ENCODE data around the gene TIMM17A. TPM values are rescaled to one million over a fixed set of nuclear protein-coding genes. Genes with fewer than 3 reads are reported as not detected.
A peak's percentile ranks its signal among the peaks of the same experiment; 100 is the strongest.
"Not testable (repeated sequence)": the region's sequence is repeated elsewhere in the genome, so short reads cannot be mapped to it uniquely, and the experiment has no call there.

Gene TIMM17A
- total and polyA plus RNA-seq, 4 donors = 29.2 to 77.4 (median 41.6) TPM

- Histone ChIP-seq H3K9me3 (ENCODE audit: control insufficient read depth, low read length) (no peaks in the 10 kb centered on the region), H3K27me3 (ENCODE audit: control insufficient read depth in 1 of 2, insufficient read depth in 2 of 2, low read length in 1 of 2) (no peaks in the 10 kb centered on the region), H3K4me1 (ENCODE audit: control insufficient read depth in 1 of 2, insufficient read depth in 2 of 2, low read length in 2 of 2) (peaks cover 4 to 13% of the 10 kb centered on the region in 2 donors), H3K27ac (ENCODE audit: low read depth in 1 of 2, low read length in 2 of 2) (peak overlapping the region in 1 of 2 donors; percentile 93), H3K4me3 (ENCODE audit: low read length in 2 of 2) (peak overlapping the region in 1 of 2 donors; percentile 1), H3K36me3 (ENCODE audit: control insufficient read depth in 1 of 2, insufficient read depth in 2 of 2, low read length in 1 of 2) (peaks cover 0 to 6% of the 10 kb centered on the region in 2 donors)
- DNase-seq (no peak), ATAC-seq (ENCODE audit: low FRiP score) (peak; percentile 5)
- WGBS, 2 donors = 5 to 7% methylated on average over 5 of the region's 5 CpGs
- intact Hi-C loops (cut with DNase I) = no loop called here
Observed at GRCh38 chr1:201933840-201934430, 21.4 kb upstream of the TIMM17A start.

DNA sequence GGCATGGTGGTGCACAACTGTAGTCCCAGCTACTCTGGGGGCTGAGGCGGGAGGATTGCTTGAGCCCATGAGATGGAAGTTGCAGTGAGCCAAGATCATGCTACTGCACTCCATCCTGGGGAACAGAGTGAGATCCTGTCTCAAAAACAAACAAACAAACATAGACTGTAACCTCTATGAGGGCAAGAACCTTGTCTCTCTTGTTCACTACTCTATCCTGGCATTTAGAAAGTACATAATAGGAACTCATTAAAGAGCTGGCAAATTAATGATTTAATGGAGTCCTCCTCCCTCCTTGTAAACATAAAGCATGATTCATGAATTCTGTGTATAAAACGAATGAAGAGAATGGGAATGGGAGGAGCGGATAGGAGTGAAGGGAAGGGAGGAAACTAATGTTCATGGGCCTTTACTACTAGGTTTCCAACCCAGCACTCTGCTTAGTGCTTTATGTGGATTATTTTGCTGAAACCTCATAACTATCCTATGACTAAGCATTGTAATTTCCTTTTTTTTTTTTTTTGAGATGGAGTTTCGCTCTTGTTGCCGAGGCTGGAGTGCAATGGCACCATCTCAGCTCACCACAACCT, 17.6 kb upstream of the TIMM17A start:
- no peaks in the 10 kb centered on the region for H3K27me3 ChIP-seq (ENCODE audit: control insufficient read depth in 1 of 2, insufficient read depth in 2 of 2, low read length in 1 of 2)
- intact Hi-C loops (cut with DNase I) = no loop called here
- ATAC-seq (ENCODE audit: low FRiP score) (peak; percentile 43), DNase-seq (no peak)
- H3K27ac ChIP-seq (ENCODE audit: low read depth in 1 of 2, low read length in 2 of 2) = peak overlapping the region in 1 of 2 donors; percentile 53
- no peaks in the 10 kb centered on the region for H3K9me3 ChIP-seq (ENCODE audit: control insufficient read depth, low read length)
- 19 to 20% methylated on average over 5 of the region's 5 CpGs for WGBS, 2 donors
- H3K4me3 ChIP-seq (ENCODE audit: low read length in 2 of 2) = no peak overlapping the region
- H3K36me3 ChIP-seq (ENCODE audit: control insufficient read depth in 1 of 2, insufficient read depth in 2 of 2, low read length in 1 of 2) = peaks cover 0 to 4% of the 10 kb centered on the region in 2 donors
- H3K4me1 ChIP-seq (ENCODE audit: control insufficient read depth in 1 of 2, insufficient read depth in 2 of 2, low read length in 2 of 2) = peaks cover 7 to 10% of the 10 kb centered on the region in 2 donors

- H3K36me3 ChIP-seq (ENCODE audit: control insufficient read depth in 1 of 2, insufficient read depth in 2 of 2, low read length in 1 of 2) = peaks cover 0 to 7% of the 10 kb centered on the region in 2 donors
- peak overlapping the region in 1 of 2 donors; percentile 66 for H3K4me3 ChIP-seq (ENCODE audit: low read length in 2 of 2)
- peak overlapping the region; percentile 2 to 70 for H3K27ac ChIP-seq (ENCODE audit: low read depth in 1 of 2, low read length in 2 of 2)
- H3K9me3 ChIP-seq (ENCODE audit: control insufficient read depth, low read length) = no peaks in the 10 kb centered on the region
- DNase-seq (no peak), ATAC-seq (ENCODE audit: low FRiP score) (peak; percentile 3)
- H3K27me3 ChIP-seq (ENCODE audit: control insufficient read depth in 1 of 2, insufficient read depth in 2 of 2, low read length in 1 of 2) = no peaks in the 10 kb centered on the region
- 9% methylated on average over 4 of the region's 4 CpGs for WGBS, 2 donors
- intact Hi-C loops (cut with DNase I) = no loop called here
- peaks cover 7 to 10% of the 10 kb centered on the region in 2 donors for H3K4me1 ChIP-seq (ENCODE audit: control insufficient read depth in 1 of 2, insufficient read depth in 2 of 2, low read length in 2 of 2)
Observed at GRCh38 chr1:201938440-201939035, 16.8 kb upstream of the TIMM17A start.

GRCh38 chr1:201939148-201939547, 16.2 kb upstream of the TIMM17A start:
- Histone ChIP-seq H3K36me3 (ENCODE audit: control insufficient read depth in 1 of 2, insufficient read depth in 2 of 2, low read length in 1 of 2) (peaks cover 2 to 7% of the 10 kb centered on the region in 2 donors), H3K4me3 (ENCODE audit: low read length in 2 of 2) (peak overlapping the region; percentile 10 to 66), H3K27me3 (ENCODE audit: control insufficient read depth in 1 of 2, insufficient read depth in 2 of 2, low read length in 1 of 2) (no peaks in the 10 kb centered on the region), H3K4me1 (ENCODE audit: control insufficient read depth in 1 of 2, insufficient read depth in 2 of 2, low read length in 2 of 2) (peaks cover 3 to 10% of the 10 kb centered on the region in 2 donors), H3K27ac (ENCODE audit: low read depth in 1 of 2, low read length in 2 of 2) (peak overlapping the region in 1 of 2 donors; percentile 88), H3K9me3 (ENCODE audit: control insufficient read depth, low read length) (no peaks in the 10 kb centered on the region)
- 4 to 12% methylated on average over 4 of the region's 4 CpGs for WGBS, 2 donors
- intact Hi-C loops (cut with DNase I) = no loop called here
- ATAC-seq (ENCODE audit: low FRiP score) (no peak), DNase-seq (no peak)

GRCh38 chr1:201939574-201939973, 15.7 kb upstream of the TIMM17A start:
- Histone ChIP-seq H3K9me3 (ENCODE audit: control insufficient read depth, low read length) (no peaks in the 10 kb centered on the region), H3K4me3 (ENCODE audit: low read length in 2 of 2) (peak overlapping the region; percentile 10 to 66), H3K27ac (ENCODE audit: low read depth in 1 of 2, low read length in 2 of 2) (peak overlapping the region; percentile 15 to 88), H3K36me3 (ENCODE audit: control insufficient read depth in 1 of 2, insufficient read depth in 2 of 2, low read length in 1 of 2) (peaks cover 4 to 8% of the 10 kb centered on the region in 2 donors), H3K4me1 (ENCODE audit: control insufficient read depth in 1 of 2, insufficient read depth in 2 of 2, low read length in 2 of 2) (peaks cover 3 to 9% of the 10 kb centered on the region in 2 donors), H3K27me3 (ENCODE audit: control insufficient read depth in 1 of 2, insufficient read depth in 2 of 2, low read length in 1 of 2) (no peaks in the 10 kb centered on the region)
- no peak for ATAC-seq (ENCODE audit: low FRiP score)
- no peak for DNase-seq
- 3 to 5% methylated on average over 5 of the region's 5 CpGs for WGBS, 2 donors
- intact Hi-C loops (cut with DNase I) = no loop called here

DNA sequence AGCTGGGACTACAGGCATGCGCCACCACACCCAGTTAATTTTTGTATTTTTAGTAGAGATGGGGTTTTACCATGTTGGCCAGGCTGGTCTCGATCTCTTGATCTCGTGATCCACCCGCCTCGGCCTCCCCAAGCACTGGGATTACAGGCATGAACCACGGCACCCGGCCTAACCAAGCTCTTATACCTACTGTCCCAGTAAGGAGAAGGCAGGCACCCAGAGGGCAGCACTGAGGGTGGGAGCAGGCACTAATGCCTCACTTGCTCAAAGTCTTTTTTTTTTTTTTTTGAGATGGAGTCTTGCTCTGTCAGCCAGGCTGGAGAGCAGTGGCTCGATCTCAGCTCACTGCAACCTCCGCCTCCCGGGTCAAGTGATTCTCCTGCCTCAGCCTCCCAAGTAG, 15.0 kb upstream of the TIMM17A start:
- not testable (repeated sequence) for H3K4me1 ChIP-seq (ENCODE audit: control insufficient read depth in 1 of 2, insufficient read depth in 2 of 2, low read length in 2 of 2)

DNA sequence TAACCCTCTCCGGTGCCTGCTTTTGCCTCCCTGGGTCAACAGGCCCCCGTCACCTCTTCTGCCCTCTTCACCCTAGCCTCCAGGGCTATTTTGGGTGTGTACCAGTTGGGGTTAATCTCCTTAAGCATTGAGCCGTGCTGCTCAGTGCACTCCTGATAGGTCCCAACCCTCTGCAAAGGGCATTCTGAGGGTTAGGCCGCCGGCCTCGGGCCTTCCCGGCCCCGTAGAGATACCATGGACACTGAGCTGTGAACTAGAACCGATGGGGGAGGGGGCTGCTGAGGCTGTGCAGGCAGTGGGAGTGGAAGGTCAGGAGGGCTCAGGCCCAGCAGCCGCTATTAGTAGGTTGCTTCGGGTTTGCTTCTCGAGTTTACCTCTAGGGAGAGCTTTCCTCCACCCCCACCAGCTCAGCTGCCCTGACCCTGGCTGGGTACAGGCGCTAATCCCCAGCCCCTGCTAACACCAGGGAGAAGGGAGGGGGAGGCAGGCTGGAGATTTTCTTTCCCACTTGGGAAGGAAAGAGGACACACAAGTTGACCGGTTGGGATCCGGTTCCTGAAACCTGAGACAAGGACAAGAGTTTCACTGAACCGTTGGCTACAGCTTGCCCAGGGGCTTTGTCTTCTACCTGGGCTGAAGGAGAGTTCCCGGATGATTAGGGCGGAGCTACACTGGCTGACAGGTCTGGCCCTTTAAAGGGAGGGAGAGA, 13.7 kb upstream of the TIMM17A start:
- no peaks in the 10 kb centered on the region for H3K27me3 ChIP-seq (ENCODE audit: control insufficient read depth in 1 of 2, insufficient read depth in 2 of 2, low read length in 1 of 2)
- H3K4me1 ChIP-seq (ENCODE audit: control insufficient read depth in 1 of 2, insufficient read depth in 2 of 2, low read length in 2 of 2) = peaks cover 3 to 4% of the 10 kb centered on the region in 2 donors
- peak overlapping the region; percentile 6 to 76 for H3K27ac ChIP-seq (ENCODE audit: low read depth in 1 of 2, low read length in 2 of 2)
- DNase-seq (no peak), ATAC-seq (ENCODE audit: low FRiP score) (no peak)
- H3K4me3 ChIP-seq (ENCODE audit: low read length in 2 of 2) = peak overlapping the region; percentile 58 to 77
- no peaks in the 10 kb centered on the region for H3K9me3 ChIP-seq (ENCODE audit: control insufficient read depth, low read length)
- intact Hi-C loops (cut with DNase I) = loop anchor here in 1 of 2 donors (1.0 kb wide), 1 partner anchor 24 kb away; no protein-coding TSS in a partner anchor
- H3K36me3 ChIP-seq (ENCODE audit: control insufficient read depth in 1 of 2, insufficient read depth in 2 of 2, low read length in 1 of 2) = peaks cover 4 to 8% of the 10 kb centered on the region in 2 donors
- WGBS, 2 donors = 5 to 8% methylated on average over 18 of the region's 18 CpGs

More for the DNA sequence above, 15.0 kb upstream of the TIMM17A start:
- DNase-seq = peak in 1 of 2 donors; percentile 59
- ATAC-seq (ENCODE audit: low FRiP score); H3K36me3 ChIP-seq (ENCODE audit: control insufficient read depth in 1 of 2, insufficient read depth in 2 of 2, low read length in 1 of 2); intact Hi-C loops (cut with DNase I); H3K27me3 ChIP-seq (ENCODE audit: control insufficient read depth in 1 of 2, insufficient read depth in 2 of 2, low read length in 1 of 2); H3K9me3 ChIP-seq (ENCODE audit: control insufficient read depth, low read length): not testable (repeated sequence)
- Histone ChIP-seq H3K27ac (ENCODE audit: low read depth in 1 of 2, low read length in 2 of 2) (peak overlapping the region in 1 of 2 donors; percentile 68), H3K4me3 (ENCODE audit: low read length in 2 of 2) (peak overlapping the region in 1 of 2 donors; percentile 10)
- 13 to 25% methylated on average over 10 of the region's 10 CpGs for WGBS, 2 donors

DNA sequence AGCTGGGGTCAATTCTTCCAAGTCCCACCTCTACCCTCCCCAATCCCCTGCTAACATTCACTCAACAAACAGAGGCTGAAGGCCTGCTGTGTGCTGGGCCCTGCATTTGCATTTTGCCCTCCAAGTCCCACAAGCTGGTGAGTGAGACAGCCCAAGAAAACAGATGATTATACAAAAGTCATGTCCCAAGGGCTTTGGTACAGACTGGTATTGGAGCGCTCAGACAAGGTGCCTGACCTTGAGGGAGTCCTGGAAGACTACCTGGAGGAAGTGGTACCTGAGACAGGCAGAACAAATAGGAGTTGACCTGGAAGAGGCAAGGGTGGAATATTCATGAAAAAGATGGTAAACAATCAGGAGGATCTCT, 13.2 kb upstream of the TIMM17A start:
- ATAC-seq (ENCODE audit: low FRiP score) (no peak), DNase-seq (no peak)
- peak overlapping the region; percentile 58 to 77 for H3K4me3 ChIP-seq (ENCODE audit: low read length in 2 of 2)
- H3K4me1 ChIP-seq (ENCODE audit: control insufficient read depth in 1 of 2, insufficient read depth in 2 of 2, low read length in 2 of 2) = peaks cover 3 to 4% of the 10 kb centered on the region in 2 donors
- H3K9me3 ChIP-seq (ENCODE audit: control insufficient read depth, low read length) = no peaks in the 10 kb centered on the region
- peak overlapping the region; percentile 6 to 76 for H3K27ac ChIP-seq (ENCODE audit: low read depth in 1 of 2, low read length in 2 of 2)
- H3K36me3 ChIP-seq (ENCODE audit: control insufficient read depth in 1 of 2, insufficient read depth in 2 of 2, low read length in 1 of 2) = peaks cover 4 to 8% of the 10 kb centered on the region in 2 donors
- intact Hi-C loops (cut with DNase I) = loop anchor here in 1 of 2 donors (1.0 kb wide), 1 partner anchor 25 kb away; no protein-coding TSS in a partner anchor
- no peaks in the 10 kb centered on the region for H3K27me3 ChIP-seq (ENCODE audit: control insufficient read depth in 1 of 2, insufficient read depth in 2 of 2, low read length in 1 of 2)
- 4 to 13% methylated on average over 1 of the region's 1 CpG for WGBS, 2 donors

Measured in aorta (tissue), 5 donors.